A549 (cell line): ENCODE results near the gene RRBP1. TPM values are rescaled to one million over a fixed set of nuclear protein-coding genes. Genes with fewer than 3 reads are reported as not detected.
A peak's percentile ranks its signal among the peaks of the same experiment; 100 is the strongest.

Experiments used
- ATAC-seq, 2 experiments: fragments of 200-7000 bp in 1 of 2; fragments of >200 bp in 1 of 2; cut with Nextera tagmentation in 1 of 2; cut with Tn5 transposase in 1 of 2; 3 replicates each; pipeline versions ENCODE4 v1.8.0 to v1.9.1; 2018 to 2020; ENCODE audit warnings: mild to moderate bottlenecking in 1 of 2, moderate library complexity in 1 of 2
- CTCF ChIA-PET: fragments of 300-600 bp; sonication (Branson Sonifier 250); formaldehyde crosslinking; extraction: SDS; loops from one replicate; lab custom pipeline; 2021; ENCODE audit warnings: antibody characterized with exemption, inconsistent platforms; lab: Yijun Ruan, JAX
- POLR2A ChIA-PET: fragments of 350-600 bp; formaldehyde crosslinking; extraction: SDS; loops from one replicate; lab custom pipeline; 2021; ENCODE audit warnings: antibody characterized with exemption, inconsistent platforms; lab: Yijun Ruan, JAX
- DNase-seq, 2 experiments: peaks; one replicate each; pipeline versions ENCODE4 v3.0.0 to v3.0.0-alpha.2; 2011 to 2016; ENCODE audit warnings: low read depth in 1 of 2, low spot score in 1 of 2
- FAIRE-seq: peaks from 2 replicates; lab custom pipeline; 2011; peaks lifted over from hg19 to GRCh38; lab: Jason Lieb, UNC
- H3K27ac ChIP-seq, 2 experiments: fragments of >200 bp; sonication (Bioruptor Twin); formaldehyde crosslinking; 3 replicates each; pipeline ENCODE4 v1.5.1; 2016 to 2017
- H3K4me1 ChIP-seq: fragments of >200 bp; sonication (Bioruptor Twin); formaldehyde crosslinking; 3 replicates; pipeline ENCODE4 v1.6.1; 2016
- H3K4me2 ChIP-seq: fragments of >200 bp; sonication (Bioruptor Twin); formaldehyde crosslinking; 3 replicates; pipeline ENCODE4 v1.6.1; 2016
- H3K4me3 ChIP-seq: fragments of >200 bp; sonication (Bioruptor Twin); formaldehyde crosslinking; 3 replicates; pipeline ENCODE4 v1.5.1; 2016
- H3K9me3 ChIP-seq: fragments of >200 bp; sonication (Bioruptor Twin); formaldehyde crosslinking; 3 replicates; pipeline ENCODE4 v1.6.1; 2016
- CBX2 ChIP-seq: fragments of 200-600 bp; sonication (generic); IDR thresholded peaks from 2 replicates; pipeline ENCODE4 v1.6.1; 2016; ENCODE audit warnings: low read depth, mild to moderate bottlenecking, borderline replicate concordance
- CHD2 ChIP-seq: fragments of 150-350 bp; IDR thresholded peaks from 2 replicates; pipeline ENCODE4 v1.6.1; 2014; ENCODE audit warnings: low read length; ENCODE audit not compliant: partially characterized antibody
- CHD4 ChIP-seq: fragments of 200-600 bp; sonication (generic); IDR thresholded peaks from 2 replicates; pipeline ENCODE4 v1.6.1; 2016; ENCODE audit warnings: antibody characterized with exemption, mild to moderate bottlenecking, borderline replicate concordance
- ESRRA ChIP-seq: fragments of 150-350 bp; IDR thresholded peaks from 2 replicates; pipeline ENCODE4 v1.6.1; 2014; ENCODE audit warnings: mild to moderate bottlenecking, low read length, borderline replicate concordance
- FOSB ChIP-seq: fragments of 250-450 bp; sonication (Bioruptor Pico); IDR thresholded peaks from 2 replicates; pipeline ENCODE4 v1.5.0; 2020; ENCODE audit warnings: mild to moderate bottlenecking, moderate library complexity
- FOSL2 ChIP-seq, 2 experiments: fragments of 450-650 bp in 1 of 2; fragments of >200 bp in 1 of 2; sonication (Bioruptor Twin) in 1 of 2; formaldehyde crosslinking; IDR thresholded peaks; 2 replicates each; pipeline versions ENCODE4 v1.5.0 to v1.6.1; 2016 to 2020; ENCODE audit warnings: mild to moderate bottlenecking in 1 of 2, moderate library complexity in 1 of 2
- HEYL ChIP-seq: fragments of 250-450 bp; sonication (Bioruptor Pico); IDR thresholded peaks from 2 replicates; pipeline ENCODE4 v1.8.0; 2021; ENCODE audit warnings: mild to moderate bottlenecking, moderate library complexity
- JUN ChIP-seq, 2 experiments: fragments of >200 bp; sonication (Bioruptor Twin); formaldehyde crosslinking; IDR thresholded peaks; 2 replicates in 1 of 2; 3 replicates in 1 of 2; pipeline ENCODE4 v1.6.1; 2016 to 2017
- JUNB ChIP-seq: fragments of >200 bp; sonication (Bioruptor Twin); formaldehyde crosslinking; IDR thresholded peaks from 2 replicates; pipeline ENCODE4 v1.6.1; 2016
- MAFK ChIP-seq: fragments of 450-650 bp; IDR thresholded peaks from 2 replicates; pipeline ENCODE4 v1.6.1; 2014; ENCODE audit not compliant: partially characterized antibody
- MYC ChIP-seq: IDR thresholded peaks from 2 replicates; pipeline ENCODE4 v1.6.1; 2012; ENCODE audit warnings: mild to moderate bottlenecking, inconsistent platforms, low read length, improper control_type of control experiment, borderline replicate concordance
- NFE2L2 ChIP-seq: fragments of 150-350 bp; conservative IDR thresholded peaks from 2 replicates; pipeline ENCODE4 v1.6.1; 2014; ENCODE audit warnings: low read length
- PHF8 ChIP-seq: fragments of 200-600 bp; sonication (generic); IDR thresholded peaks from 2 replicates; pipeline ENCODE4 v1.6.1; 2016; ENCODE audit warnings: low read depth, mild to moderate bottlenecking, antibody characterized with exemption, moderate library complexity, borderline replicate concordance
- POLR2AphosphoS2 ChIP-seq: conservative IDR thresholded peaks from 2 replicates; pipeline ENCODE4 v1.6.1; 2012; ENCODE audit warnings: low read length, improper control_type of control experiment, inconsistent platforms
- RARB ChIP-seq: fragments of 250-450 bp; sonication (Bioruptor Pico); IDR thresholded peaks from 2 replicates; pipeline ENCODE4 v1.8.0; 2021; ENCODE audit warnings: mild to moderate bottlenecking, moderate library complexity
- RCOR1 ChIP-seq: fragments of 150-350 bp; IDR thresholded peaks from 2 replicates; pipeline ENCODE4 v1.6.1; 2014; ENCODE audit warnings: antibody characterized with exemption, low read length, low read depth
- RFX5 ChIP-seq: fragments of 450-650 bp; IDR thresholded peaks from 2 replicates; pipeline ENCODE4 v1.7.1; 2014; ENCODE audit warnings: antibody characterized with exemption, mild to moderate bottlenecking, moderate library complexity
- SMC3 ChIP-seq: fragments of >200 bp; sonication (Bioruptor Twin); formaldehyde crosslinking; IDR thresholded peaks from 3 replicates; pipeline ENCODE4 v1.6.1; 2018; ENCODE audit warnings: inconsistent platforms
- SREBF2 ChIP-seq: fragments of 450-650 bp; IDR thresholded peaks from 2 replicates; pipeline ENCODE4 v1.6.1; 2014; ENCODE audit warnings: mild to moderate bottlenecking, moderate library complexity
- TP53 ChIP-seq: fragments of 250-450 bp; sonication (Bioruptor Pico); IDR thresholded peaks from 2 replicates; pipeline ENCODE4 v1.5.0; 2021; ENCODE audit warnings: mild to moderate bottlenecking, moderate library complexity
- ZC3H11A ChIP-seq: fragments of 450-650 bp; IDR thresholded peaks from 2 replicates; pipeline ENCODE4 v1.6.1; 2014; ENCODE audit warnings: antibody characterized with exemption, mild to moderate bottlenecking
- ZFP36 ChIP-seq: fragments of 450-650 bp; IDR thresholded peaks from 2 replicates; pipeline ENCODE4 v1.6.1; 2014; ENCODE audit warnings: borderline replicate concordance; ENCODE audit not compliant: partially characterized antibody
- ZNF302 ChIP-seq: fragments of 250-450 bp; sonication (Bioruptor Pico); IDR thresholded peaks from 2 replicates; pipeline ENCODE4 v1.9.0; 2021; ENCODE audit warnings: inconsistent platforms, mild to moderate bottlenecking, moderate library complexity
- ZSCAN20 ChIP-seq: fragments of 250-450 bp; sonication (Bioruptor Pico); IDR thresholded peaks from 2 replicates; pipeline ENCODE4 v1.8.0; 2022; ENCODE audit warnings: mild to moderate bottlenecking, moderate library complexity
- WGBS: methylation state at CpG from one replicate; pipeline ENCODE4 v1.1.6; 2017; ENCODE audit errors: missing lambda C conversion rate; 5-methylcytosine and 5-hydroxymethylcytosine counted together
- polyA plus RNA-seq, 4 experiments: library from polyadenylated mRNA; depleted of rRNA in 3 of 4; stranded (reverse); fragments of >200 nt; fragmentation: RNase III in 1 of 4; extraction: RNeasy Plus Mini Kit Qiagen cat#74134 plus additional on column Dnase treatment in 1 of 4; gene quantifications; 2 replicates in 3 of 4; 3 replicates in 1 of 4; pipeline ENCODE4 v1.2.3, GENCODE V29; 2011 to 2017
- TF ChIP-seq, protein P1 (sequence below): fragments of >200 bp; sonication (Bioruptor Twin); formaldehyde crosslinking; IDR thresholded peaks from 2 replicates; pipeline ENCODE4 v1.6.1; 2016
- TF ChIP-seq, protein P2 (sequence below): fragments of 450-650 bp; IDR thresholded peaks from 2 replicates; pipeline ENCODE4 v1.6.1; 2014; ENCODE audit warnings: antibody characterized with exemption

RRBP1 gene
- polyA plus RNA-seq, 2 of the 4 experiments (the other 2 are of a cell fraction): 51.6 to 79.6 TPM

DNA sequence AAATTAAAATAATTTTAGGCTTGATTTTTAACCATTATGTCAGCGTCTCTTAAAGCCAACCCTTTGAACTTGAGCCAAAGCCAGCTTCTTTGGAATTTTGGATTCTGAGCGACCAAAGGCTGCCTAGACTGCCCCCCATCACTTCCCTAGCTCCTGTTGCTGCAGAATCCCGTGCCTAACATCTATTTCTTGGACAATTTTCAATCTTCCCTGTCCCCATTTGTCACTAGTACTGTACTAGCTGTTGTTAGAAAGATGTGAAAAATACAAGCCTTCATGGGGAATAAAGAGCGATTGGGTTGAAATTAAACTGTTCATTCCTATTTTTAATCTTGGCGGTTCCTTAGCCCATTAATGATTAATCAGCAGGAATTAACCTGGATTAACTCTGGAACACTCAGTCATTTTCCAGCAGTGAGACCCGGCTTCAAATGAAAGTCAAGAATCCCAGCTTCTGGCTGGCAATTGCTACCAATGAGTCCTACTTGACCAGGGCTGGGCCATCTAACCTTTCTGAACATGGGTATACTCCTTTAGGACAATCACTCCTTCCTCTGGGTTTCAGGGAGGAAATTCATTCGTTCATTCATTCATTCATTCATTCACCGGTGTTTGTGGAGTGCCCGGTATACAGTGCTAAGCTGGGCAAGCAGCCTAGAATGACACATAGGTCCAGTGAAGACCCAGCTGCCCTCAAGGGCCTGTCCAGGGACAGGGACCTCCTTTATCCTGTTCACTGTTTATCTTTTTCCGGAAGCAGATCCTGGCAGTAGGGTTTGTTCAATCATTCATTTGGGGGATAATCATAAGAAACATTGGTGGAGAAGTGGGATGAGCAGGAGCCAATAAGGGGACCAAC is 1.4 kb upstream of the RRBP1 start:
- Histone ChIP-seq H3K4me3 (no peak overlapping the region; the same call in 2 of the 3 replicates), H3K4me2 (peak overlapping the region; percentile 72), H3K27ac (no peak overlapping the region), H3K4me1 (peaks cover 34% of the 10 kb centered on the region), H3K9me3 (peaks cover 24% of the 10 kb centered on the region)
- POLR2A ChIA-PET: interaction anchor here (0.6 to 2.0 kb wide), 10 partner anchors 8 to 605 kb away, joined by 3 to 13 read pairs (median 6); partner anchors contain the start of genes BFSP1, DSTN, MGME1 and SNX5
- no peak for FAIRE-seq
- CTCF ChIA-PET: interaction anchor here (1.0 to 5.9 kb wide), 36 partner anchors 8 to 313 kb away, joined by 3 to 58 read pairs (median 6); partner anchors contain the start of genes BANF2 and BFSP1
- no peak for DNase-seq
- TF ChIP-seq JUNB: no peak
- no peak for TF ChIP-seq CBX2
- TF ChIP-seq MAFK: peak; percentile 62
- no peak for TF ChIP-seq ZC3H11A
- ATAC-seq: no peak
- 38% methylated on average over 10 of the region's 10 CpGs for WGBS

DNA sequence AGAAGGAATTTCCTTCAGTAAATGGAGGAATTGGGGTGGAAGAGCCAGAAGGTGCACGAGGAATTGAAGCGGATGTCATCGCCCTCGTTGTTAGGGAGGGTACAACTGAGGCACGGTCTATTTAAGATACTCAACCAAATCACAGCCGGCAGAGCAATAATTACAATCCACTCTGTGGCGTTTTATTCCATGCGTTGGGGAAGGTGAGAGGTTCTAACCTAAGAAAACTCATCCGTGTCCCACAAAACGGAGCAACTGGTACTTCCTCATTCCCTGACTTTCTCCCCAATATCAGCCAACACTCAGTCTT is 802 bp upstream of the RRBP1 start:
- peak overlapping the region; percentile 96 for H3K4me3 ChIP-seq
- TF ChIP-seq ZC3H11A (peak; percentile 2; the same call in 1 of the 2 replicates), RCOR1 (no peak)
- TF ChIP-seq, all 56 proteins: peak for 1
- peaks cover 36% of the 10 kb centered on the region for H3K4me1 ChIP-seq
- no peak for DNase-seq
- CTCF ChIA-PET: interaction anchor here (0.7 to 5.9 kb wide), 49 partner anchors 9 to 556 kb away, joined by 3 to 58 read pairs (median 4); partner anchors contain the start of genes BANF2 and BFSP1
- peak overlapping the region; percentile 72 for H3K4me2 ChIP-seq
- peaks cover 22% of the 10 kb centered on the region for H3K9me3 ChIP-seq
- 58% methylated on average over 10 of the region's 10 CpGs for WGBS
- peak overlapping the region; percentile 70 to 87 for H3K27ac ChIP-seq
- FAIRE-seq: no peak
- ATAC-seq: no peak
- POLR2A ChIA-PET: interaction anchor here (0.5 to 2.0 kb wide), 17 partner anchors 9 to 606 kb away, joined by 3 to 13 read pairs (median 5); partner anchors contain the start of genes BFSP1, DSTN, MGME1 and SNX5

DNA sequence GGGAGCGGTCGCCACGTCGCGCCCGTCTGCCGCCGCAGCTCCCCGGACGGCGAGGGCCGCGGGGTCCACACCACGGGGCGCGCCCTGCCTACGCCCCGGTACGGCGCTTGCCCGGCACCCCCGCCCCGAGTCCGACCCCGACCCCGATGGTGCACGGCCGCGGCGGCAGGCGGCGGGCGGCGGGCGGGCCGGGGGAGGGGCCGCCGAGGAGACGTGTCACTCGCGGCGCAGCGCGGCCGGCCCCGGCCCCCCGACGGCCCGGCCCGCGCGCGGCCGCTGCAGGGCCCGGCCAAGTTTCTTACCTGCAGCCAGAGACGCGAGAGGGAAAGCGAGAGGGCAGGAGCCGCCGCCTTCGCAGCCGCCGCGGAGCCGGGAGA is 328 bp downstream of the RRBP1 start:
- H3K4me2 ChIP-seq: peak overlapping the region; percentile 85

DNA sequence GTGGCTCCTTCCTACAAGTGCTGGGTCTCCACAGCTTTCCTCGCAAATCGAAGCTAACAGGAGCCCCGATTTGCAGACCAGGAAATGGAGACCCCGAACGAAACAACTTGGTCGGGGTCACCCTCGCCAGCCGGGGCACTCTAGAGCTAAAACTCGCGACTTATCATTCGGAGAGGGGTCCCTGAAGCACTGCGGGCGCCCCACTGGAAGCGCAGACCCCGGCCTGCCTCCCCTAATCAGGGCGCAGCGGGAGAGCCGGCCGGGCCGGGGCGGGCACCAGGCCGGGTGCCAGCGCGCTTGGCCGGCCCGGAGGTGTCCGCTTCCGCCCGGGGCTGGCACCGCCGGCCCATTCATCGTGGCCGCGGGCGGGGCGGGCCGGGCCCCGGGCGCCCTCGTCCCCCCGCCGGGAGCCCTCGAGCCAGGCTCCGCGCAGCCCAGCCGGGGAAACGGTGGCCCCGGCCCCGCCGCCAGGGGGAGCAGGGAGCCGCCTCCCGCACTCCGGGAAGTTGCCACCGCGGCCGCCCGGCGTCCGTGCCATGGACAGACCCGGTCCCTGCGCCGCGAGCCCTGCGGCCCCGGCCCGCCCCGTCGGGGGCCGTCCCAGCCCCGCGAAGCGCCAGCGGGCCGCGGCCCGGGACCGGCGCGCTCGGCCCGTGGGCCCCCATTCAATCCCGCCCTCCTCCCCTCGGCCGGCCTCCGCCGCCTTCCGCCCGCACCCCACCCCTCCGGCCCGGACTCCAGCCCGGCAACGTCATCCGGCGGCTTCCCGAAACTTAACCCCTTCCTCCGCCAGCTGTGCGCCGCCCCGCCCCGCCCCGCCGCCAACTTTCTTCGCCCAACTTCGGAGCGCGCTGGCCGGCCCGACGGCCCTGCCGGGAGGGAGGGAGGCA is 961 bp downstream of the RRBP1 start:
- no peak for FAIRE-seq
- H3K4me2 ChIP-seq: peak overlapping the region; percentile 85
- POLR2A ChIA-PET: interaction anchor here (2.0 kb wide), 1 partner anchor 281 kb away, joined by 5 read pairs; no protein-coding TSS in a partner anchor
- CTCF ChIA-PET: interaction anchor here (0.6 to 5.9 kb wide), 69 partner anchors 8 to 595 kb away, joined by 3 to 58 read pairs (median 4); partner anchors contain the start of gene BANF2
- DNase-seq: peak; percentile 80 to 95
- H3K4me3 ChIP-seq: peak overlapping the region; percentile 96
- ATAC-seq: peak; percentile 51 to 67
- peaks cover 36% of the 10 kb centered on the region for H3K4me1 ChIP-seq
- peak overlapping the region; percentile 95 to 96 for H3K27ac ChIP-seq
- peaks cover 4% of the 10 kb centered on the region for H3K9me3 ChIP-seq
- whole genome bisulfite sequencing: 1% methylated on average over 12 of the region's 110 CpGs
- no peak for TF ChIP-seq ZFP36
- no peak for TF ChIP-seq NFE2L2
- TF ChIP-seq CHD4: no peak
- TF ChIP-seq SREBF2: no peak
- TF ChIP-seq SMC3: peak; percentile 93
- no peak for TF ChIP-seq ESRRA
- no peak for TF ChIP-seq HEYL
- peak in 1 of 2 experiments; percentile 3; a peak in 1 of 5 replicates for TF ChIP-seq JUN (IDR thresholded peaks at IDR 0.05)
- no peak for TF ChIP-seq ZNF302 (CRISPR knock-in tag)
- no peak for TF ChIP-seq POLR2AphosphoS2
- TF ChIP-seq ZC3H11A: no peak
- no peak for TF ChIP-seq RFX5
- TF ChIP-seq MYC: no peak
- no peak for TF ChIP-seq FOSL2 (IDR thresholded peaks at IDR 0.05)
- no peak for TF ChIP-seq FOSL2 (CRISPR knock-in tag; IDR thresholded peaks at IDR 0.05)
- no peak for TF ChIP-seq CHD2
- no peak for TF ChIP-seq ZSCAN20
- no peak for TF ChIP-seq FOSB (CRISPR knock-in tag)
- TF ChIP-seq, protein P1, sequence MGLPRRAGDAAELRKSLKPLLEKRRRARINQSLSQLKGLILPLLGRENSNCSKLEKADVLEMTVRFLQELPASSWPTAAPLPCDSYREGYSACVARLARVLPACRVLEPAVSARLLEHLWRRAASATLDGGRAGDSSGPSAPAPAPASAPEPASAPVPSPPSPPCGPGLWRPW: no peak

More for the DNA sequence above, 328 bp downstream of the RRBP1 start:
- peaks cover 36% of the 10 kb centered on the region for H3K4me1 ChIP-seq
- no peak for DNase-seq
- peak overlapping the region; percentile 96 for H3K4me3 ChIP-seq
- H3K27ac ChIP-seq: peak overlapping the region; percentile 95 to 96
- POLR2A ChIA-PET: interaction anchor here (0.9 to 2.0 kb wide), 9 partner anchors 37 to 607 kb away, joined by 3 to 13 read pairs (median 6); partner anchors contain the start of genes BFSP1, MGME1, SNX5 and ZNF133
- no peak for FAIRE-seq
- TF ChIP-seq NFE2L2 (no peak), SREBF2 (no peak), ESRRA (no peak), JUNB (no peak), JUN (IDR thresholded peaks at IDR 0.05) (peak in 1 of 2 experiments; percentile 84; a peak in 2 of 5 replicates), PHF8 (peak; percentile 62; the same call in 1 of the 2 replicates), RARB (CRISPR knock-in tag) (no peak), TP53 (CRISPR knock-in tag) (no peak)
- TF ChIP-seq, protein P2, sequence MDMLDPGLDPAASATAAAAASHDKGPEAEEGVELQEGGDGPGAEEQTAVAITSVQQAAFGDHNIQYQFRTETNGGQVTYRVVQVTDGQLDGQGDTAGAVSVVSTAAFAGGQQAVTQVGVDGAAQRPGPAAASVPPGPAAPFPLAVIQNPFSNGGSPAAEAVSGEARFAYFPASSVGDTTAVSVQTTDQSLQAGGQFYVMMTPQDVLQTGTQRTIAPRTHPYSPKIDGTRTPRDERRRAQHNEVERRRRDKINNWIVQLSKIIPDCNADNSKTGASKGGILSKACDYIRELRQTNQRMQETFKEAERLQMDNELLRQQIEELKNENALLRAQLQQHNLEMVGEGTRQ: no peak
- CTCF ChIA-PET: interaction anchor here (0.6 to 5.9 kb wide), 59 partner anchors 7 to 594 kb away, joined by 3 to 58 read pairs (median 4); partner anchors contain the start of genes BANF2 and BFSP1
- H3K9me3 ChIP-seq: peaks cover 11% of the 10 kb centered on the region
- 0% methylated on average over 5 of the region's 65 CpGs for WGBS
- peak in 1 of 2 experiments; percentile 25; a peak in 3 of 6 replicates for ATAC-seq
